HG02938 (cell line): Measurements from ENCODE around the gene CLGN.
A peak's percentile ranks its signal among the peaks of the same experiment; 100 is the strongest.

Experiments used
- ATAC-seq: cut with Tn5 transposase; IDR thresholded peaks from one replicate; pipeline ENCODE4 v1.9.1; 2021; ENCODE audit warnings: mild to moderate bottlenecking, moderate library complexity; ENCODE audit not compliant: unreplicated experiment

CLGN gene

GRCh38 chr4:140382732-140383131 lies 44.7 kb downstream of the CLGN start:
- ATAC-seq = no peak

GRCh38 chr4:140374130-140374477 lies 53.3 kb downstream of the CLGN start:
- no peak for ATAC-seq

DNA sequence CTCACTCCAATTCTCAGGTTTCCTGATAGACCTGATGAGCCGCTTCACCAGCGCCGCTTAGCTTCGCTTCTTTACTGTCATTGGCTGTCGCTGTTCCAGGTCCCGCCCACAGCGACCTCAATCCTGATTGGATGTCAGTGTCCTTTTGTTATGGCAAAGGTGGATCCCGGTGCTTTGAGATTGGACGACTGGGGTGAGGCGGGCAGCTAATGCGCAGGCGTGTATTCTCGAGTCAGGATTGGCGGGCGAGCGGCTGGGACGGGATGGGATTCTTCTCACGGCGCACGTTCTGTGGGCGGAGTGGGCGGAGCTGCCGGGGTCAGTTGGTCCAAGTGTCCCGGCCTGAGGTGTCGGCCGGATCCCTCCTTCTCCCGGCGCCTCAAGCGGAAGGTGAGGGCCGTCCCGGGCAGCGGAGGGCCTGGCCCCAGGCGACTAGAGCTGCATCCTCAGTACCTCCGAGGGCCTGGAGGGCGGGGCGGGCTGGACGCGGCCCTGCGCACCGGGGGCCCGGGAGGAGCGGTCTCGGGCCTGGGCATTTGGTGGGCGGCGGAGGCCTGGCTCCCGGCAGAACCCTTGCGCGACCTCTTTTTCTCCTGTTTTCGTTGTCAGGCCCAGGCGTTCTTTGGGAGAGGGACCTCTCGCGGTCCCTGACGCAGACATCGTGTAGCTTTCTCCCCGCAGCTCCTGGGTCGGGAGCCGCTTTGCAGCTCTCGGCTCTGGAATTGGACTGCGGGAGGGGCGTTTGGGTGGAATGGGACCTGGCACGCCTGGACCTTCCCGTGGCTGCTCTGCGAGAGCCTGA lies 53.9 kb downstream of the CLGN start, which contains the start of gene SCOC:
SCOC (plus strand) TSS at position 319 of the 802 bp plus-strand sequence. CDS start 5,525 bp downstream, outside the sequence.
- peak; percentile 95 for ATAC-seq

DNA sequence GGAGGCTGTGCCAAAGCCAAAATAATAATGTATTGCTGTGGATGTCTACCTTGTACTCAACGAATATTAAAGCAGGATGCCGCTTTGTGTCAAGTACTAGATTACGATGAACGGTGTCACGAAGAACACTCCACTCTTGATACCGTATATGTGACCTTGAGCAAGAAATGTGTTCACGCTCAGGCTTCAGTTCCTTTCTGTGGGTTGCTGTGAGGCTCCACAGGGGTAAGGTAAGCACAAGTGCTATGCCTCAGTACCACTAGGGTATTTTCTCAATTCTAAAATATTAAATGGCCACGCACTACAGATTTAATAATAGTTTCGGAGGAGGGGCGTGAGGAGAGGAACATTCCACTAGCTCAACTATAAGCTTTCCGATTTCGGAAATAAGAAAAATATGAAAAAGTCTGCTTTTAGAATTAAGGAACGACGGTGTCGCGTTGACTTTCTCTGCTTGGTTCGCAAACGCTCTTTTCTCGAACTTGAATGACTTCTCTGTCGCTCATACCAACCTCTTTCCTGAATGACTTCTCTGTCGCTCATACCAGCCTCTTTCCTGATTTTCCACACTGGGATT lies 54.6 kb downstream of the CLGN start:
- peak; percentile 56 for ATAC-seq

DNA sequence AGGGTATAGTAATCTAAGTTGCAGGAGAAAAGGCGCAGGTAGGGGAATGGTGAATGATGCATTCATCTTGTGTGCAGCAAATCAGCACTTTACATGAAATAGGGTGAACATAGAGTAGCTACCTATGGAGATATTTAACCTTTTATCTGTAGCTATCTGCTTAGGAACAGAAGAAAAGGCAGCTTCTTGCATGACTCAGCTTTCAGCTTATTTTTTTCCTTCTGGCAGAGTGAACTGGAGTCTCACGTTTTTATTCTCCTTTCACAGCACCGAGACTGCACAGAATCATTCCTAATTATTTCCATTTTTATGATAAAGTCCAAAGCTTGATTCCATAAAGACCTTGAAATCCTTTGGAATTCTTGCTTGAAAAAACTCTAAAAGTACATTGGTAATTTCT lies 58.8 kb downstream of the CLGN start:
- ATAC-seq = no peak

DNA sequence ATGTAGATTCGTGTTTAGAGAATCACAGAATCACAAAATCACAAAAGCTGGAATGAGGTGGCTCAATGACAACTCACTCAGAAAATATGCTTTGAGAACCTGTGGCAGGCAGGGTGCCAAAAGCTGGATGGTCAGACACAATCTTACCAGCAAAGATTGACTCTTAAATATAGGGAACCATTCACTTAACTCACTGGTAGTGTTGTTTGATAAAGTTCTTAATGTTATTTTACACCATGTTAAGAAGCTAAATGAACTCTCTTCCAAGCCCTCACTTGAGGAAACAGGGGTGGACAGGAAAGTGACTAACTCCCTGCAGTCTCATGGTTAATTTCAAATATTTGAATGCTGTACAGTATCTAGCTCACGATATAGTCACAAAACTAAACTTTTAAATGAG lies 59.7 kb downstream of the CLGN start:
- no peak for ATAC-seq

- no peak for ATAC-seq
Observed at GRCh38 chr4:140363558-140363957, 63.9 kb downstream of the CLGN start.

- ATAC-seq = no peak
Observed at GRCh38 chr4:140363051-140363450, 64.4 kb downstream of the CLGN start.

DNA sequence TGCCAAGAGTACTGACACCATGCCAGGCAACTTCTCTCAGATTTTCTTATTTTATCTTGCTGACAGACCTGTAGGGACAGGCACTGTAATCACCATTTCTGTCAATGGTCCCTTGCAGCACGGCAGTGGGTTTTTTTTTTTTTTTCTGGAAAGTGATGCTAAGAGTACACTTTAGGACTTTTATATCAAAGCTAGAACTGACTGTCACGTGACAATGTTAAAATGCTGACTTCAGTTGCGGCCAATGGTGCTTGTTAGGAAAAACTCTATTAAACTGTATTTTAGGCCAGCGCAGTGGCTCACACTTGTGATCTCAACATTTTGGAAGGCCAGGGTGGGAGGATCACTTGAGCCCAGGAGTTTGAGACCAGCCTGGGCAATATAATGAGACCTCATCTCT lies 66.3 kb downstream of the CLGN start:
- ATAC-seq = no peak

- peak; percentile 97 for ATAC-seq
Observed at GRCh38 chr4:140359562-140360427, 67.7 kb downstream of the CLGN start.

DNA sequence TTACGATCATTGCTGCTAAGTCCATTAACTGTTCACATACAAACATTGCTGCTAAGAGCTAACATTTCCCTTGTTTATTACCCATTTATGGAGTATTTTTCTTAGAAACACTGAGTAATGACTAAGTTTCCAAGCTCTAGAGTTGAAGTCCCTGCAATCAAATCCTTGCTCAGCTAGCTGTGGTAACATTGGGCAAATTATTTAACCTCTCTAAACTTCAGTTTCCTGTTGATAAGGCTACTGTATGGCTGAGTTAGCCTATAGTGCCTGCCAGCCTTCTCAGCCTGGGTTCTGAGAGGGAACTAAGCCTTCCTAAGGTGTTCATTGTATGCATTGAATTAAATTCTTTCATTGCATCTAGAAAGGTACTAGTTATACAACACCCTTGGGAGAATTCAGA lies 69.2 kb downstream of the CLGN start:
- ATAC-seq = no peak

- ATAC-seq = no peak
Observed at GRCh38 chr4:140357868-140358267, 69.6 kb downstream of the CLGN start.

- no peak for ATAC-seq
Observed at GRCh38 chr4:140355288-140355687, 72.2 kb downstream of the CLGN start.

DNA sequence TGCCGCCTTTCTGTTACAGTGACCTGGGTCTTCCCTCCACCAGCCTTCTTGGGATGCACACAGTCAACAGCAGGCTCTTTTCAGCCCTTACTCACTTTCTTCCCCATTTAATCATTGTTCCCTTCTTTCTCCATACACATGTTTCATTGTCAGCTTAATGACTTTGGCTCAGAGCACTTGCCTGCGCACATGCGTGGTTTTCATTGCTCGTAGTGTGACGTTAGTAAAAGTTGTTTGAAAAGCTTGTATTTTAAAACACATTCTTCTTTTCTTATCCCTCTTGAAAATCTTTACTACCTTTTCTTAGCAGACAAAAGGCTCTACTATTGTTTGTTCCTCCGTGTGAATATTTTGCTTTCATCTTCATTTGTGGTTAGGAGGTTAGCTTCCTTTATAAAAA lies 73.7 kb downstream of the CLGN start:
- no peak for ATAC-seq

DNA sequence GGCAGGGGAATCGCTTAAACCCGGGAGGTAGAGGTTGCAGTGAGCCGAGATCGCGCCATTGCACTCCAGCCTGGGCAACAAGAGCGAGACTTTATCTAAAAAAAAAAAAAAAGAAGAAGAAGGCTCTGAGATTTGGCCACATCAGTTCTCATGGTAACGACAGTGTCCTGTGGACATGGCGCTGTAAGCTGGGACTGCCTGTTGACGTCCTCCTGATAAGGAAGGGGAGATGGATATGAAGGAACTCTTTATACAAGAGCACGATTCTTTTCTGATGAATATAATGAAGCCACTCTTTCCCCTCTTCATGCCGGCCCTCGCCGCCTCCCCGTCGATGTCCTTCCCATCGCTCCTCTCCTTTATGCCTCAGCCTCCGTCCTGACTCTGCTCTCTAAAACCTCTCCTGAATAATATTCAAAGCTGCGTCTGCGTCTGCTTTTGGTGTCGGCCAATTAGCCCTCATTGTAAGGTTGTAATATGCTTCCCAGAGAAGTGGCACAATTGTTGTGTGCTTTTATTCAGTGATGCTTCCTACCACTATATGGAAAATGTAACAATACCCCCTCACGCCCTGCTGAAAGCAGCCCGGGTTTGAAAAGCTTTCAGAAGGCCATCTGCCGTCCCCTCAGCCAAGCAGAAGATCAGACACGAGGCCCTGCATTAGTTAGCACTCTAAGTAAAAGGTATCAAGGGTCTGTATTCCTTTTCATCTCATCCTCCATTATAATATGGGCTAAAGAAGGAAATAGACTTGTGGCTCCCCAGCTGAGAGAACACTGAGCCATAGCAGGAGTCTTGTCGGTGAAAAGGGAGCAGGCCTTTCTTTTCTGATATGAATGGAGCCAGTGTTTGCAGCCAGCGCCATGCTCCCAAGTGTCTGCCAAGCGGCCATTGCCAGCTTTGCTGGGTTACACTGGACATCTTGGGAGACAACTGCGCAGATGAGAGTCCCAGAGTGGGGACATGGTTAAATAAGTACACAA lies 76.1 kb downstream of the CLGN start:
- ATAC-seq = no peak

- ATAC-seq = no peak
Observed at GRCh38 chr4:140349816-140350215, 77.6 kb downstream of the CLGN start.

DNA sequence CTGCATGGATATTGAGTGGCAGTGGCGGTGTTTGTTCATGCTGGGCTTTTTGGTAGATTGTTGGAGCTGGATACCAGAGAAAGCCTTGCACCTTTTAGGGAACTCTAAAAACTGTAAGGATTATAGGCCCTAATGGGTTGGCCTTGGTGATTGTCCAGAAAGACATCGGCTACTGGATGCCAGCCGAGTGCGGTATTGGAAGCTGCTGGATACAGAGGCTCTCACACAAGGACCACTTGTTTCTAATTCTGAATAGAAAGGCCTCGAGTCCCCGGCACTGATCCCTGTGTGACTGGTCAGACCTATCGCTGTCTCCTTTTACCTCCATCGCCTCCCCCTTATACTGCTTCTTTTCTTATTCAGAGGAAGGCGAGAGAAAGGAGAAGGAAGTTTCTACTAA lies 81.3 kb downstream of the CLGN start:
- no peak for ATAC-seq

DNA sequence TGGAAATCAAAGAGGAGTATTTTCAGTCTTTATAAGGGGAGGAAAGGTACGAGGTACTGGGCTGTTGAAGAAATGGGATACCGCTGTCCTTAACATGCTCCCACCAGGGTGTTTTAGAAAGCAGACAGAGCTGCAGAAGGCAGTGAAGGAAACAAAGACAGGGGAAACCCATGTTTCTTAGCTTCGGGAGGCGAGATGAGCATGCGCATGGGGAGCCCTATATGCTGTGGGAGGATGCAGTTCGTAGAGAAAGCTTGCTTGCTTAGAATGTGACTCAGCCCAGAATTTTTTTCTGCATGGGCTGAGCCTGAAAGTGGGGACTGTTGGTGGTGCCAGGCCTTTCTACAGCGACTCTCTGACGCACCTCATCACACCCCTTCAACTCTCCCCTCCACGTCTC lies 82.8 kb downstream of the CLGN start:
- ATAC-seq = no peak

GRCh38 chr4:140344101-140344500 lies 83.3 kb downstream of the CLGN start:
- ATAC-seq = no peak

DNA sequence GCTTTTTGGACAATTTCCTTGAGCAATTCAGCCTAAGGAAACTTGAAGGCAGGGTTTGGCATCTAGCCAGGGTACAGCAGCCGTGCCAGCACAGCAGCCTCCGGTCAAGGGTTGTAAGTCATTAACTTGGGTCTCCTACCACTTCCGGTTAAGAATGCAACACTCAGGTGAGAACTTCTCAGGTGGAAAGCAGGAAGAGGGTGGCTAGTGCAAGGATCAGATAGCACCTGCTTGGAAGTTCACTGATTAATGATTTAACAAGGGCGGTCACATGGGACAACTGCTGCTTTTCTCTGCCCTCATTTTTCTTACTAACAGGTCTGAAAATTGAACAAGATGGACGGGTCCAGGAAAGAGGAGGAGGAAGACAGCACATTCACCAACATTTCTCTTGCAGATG lies 84.1 kb downstream of the CLGN start:
- ATAC-seq = peak; percentile 85

DNA sequence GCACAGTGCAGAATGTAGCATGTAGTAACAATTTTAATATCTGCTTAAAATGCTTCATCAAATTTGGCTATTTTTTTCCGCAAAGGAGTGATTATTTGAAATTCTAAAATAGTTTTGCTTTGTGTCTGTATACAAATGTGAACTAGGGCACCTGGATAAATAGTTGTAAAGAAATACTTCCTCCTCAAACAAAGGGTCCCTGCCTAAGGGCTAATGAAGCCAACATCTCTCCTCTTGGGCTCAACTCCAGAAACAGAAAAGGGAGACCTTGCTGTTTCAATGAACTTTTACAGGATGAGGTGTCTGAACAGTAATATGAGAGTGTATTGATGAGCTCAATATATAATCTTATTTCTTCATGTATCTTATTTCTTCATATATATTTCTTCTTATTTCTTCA lies 84.8 kb downstream of the CLGN start:
- no peak for ATAC-seq
